ENCODE data around the gene HK2.

Gene HK2

DNA sequence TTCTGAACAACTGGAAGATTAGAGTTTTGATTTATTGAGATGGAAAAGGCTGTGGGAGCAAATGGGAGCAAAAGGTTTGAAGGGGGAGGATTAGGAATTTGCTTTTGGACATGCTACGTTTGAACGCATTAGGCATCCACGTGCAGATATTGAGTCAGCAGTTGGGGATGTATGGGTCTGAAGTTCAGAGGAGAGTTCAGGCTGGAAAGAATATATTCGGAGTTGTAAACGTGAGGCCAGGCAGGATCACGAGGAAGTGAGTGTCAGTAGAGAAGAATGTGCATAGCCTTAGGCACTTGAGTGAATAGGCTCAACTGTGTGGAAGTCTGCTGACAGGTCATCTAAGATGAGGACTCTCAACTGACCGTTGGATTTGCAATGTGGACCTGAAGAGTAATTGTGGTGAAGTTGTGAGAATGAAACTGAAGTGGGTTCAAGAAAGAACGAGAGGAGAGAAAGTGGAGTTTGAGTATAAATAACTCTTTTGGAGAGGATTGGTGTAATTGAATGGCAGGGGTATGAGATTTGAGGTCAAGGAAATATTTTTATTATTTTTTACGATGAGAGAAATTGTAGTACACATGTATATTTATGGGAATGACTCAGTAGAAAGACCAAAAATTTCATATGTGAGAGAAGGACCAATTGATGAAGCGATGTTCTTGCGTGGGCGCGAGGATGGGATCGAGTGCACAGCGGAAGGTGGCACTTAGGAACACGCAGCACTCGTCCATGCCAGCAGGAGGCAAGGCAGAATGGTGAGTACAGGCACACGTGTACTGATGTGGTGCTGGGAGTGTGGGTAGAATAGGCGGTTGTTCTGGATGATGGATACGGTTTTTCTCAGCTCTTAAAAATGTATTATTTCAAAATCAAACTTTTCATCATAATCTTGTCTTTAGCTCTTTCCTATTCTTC is 84.0 kb downstream of the HK2 start:
- no peak for DNase-seq
- in situ Hi-C loops (cut with MboI; ENCODE audit: low pct_unique_long_range_greater_than_20kb, low sequenced_read_pairs) = loop anchor here (25.0 kb wide), 2 partner anchors 319 to 694 kb away; no protein-coding TSS in a partner anchor

DNA sequence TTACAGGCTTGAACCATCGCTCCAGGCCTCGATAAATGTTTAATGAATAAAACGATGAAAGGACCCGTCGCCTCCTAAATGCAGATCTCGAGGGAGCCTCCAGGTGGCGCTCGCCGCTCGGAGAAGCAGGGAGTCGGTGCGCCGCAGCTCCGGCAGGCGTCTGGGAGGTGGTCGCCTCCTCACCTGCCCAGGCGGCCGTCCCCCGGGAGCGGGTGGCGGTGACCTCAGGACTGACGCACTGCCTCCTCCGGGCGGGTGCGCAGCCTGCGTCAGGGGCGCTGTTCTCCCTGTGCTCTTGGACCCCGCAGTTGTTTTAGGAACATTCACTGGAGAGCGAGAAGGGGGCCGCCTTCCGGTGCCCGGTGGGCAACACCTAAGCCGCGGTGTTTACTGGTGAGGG is 85.9 kb downstream of the HK2 start:
- in situ Hi-C loops (cut with MboI; ENCODE audit: low pct_unique_long_range_greater_than_20kb, low sequenced_read_pairs) = loop anchor here (25.0 kb wide), 2 partner anchors 317 to 692 kb away; no protein-coding TSS in a partner anchor
- DNase-seq = peak; percentile 74

DNA sequence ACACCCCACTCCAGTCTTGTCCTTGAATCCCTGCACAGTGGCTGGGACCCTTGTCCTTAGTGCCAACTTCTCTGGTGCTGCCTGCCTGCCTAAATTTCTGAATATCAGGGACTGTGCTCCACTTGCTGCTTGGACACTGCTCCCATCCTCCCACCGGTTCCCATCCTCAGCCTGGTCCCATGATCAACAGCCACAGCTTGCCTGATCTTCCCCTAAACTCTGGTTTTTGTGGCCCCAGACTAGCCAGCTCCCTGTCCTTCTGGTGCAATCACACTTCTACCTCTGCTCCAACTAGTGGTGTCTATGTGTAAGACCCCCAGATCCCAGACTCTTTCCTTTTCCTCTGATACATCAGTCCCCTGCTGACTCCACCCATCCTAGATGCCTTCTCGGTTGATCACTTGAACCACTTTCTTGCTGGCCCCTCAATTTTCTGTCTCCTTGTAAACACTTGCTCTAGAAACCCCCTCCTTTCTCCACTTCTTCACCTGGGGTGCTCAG is 87.4 kb downstream of the HK2 start:
- DNase-seq = peak; percentile 5
- in situ Hi-C loops (cut with MboI; ENCODE audit: low pct_unique_long_range_greater_than_20kb, low sequenced_read_pairs) = loop anchor here (25.0 kb wide), 2 partner anchors 316 to 691 kb away; no protein-coding TSS in a partner anchor

- peak; percentile 67 for DNase-seq
- in situ Hi-C loops (cut with MboI; ENCODE audit: low pct_unique_long_range_greater_than_20kb, low sequenced_read_pairs) = loop anchor here (25.0 kb wide), 2 partner anchors 315 to 690 kb away; no protein-coding TSS in a partner anchor
These were observed 88.8 kb downstream of the HK2 start for GRCh38 chr2:74922592-74923227.

DNA sequence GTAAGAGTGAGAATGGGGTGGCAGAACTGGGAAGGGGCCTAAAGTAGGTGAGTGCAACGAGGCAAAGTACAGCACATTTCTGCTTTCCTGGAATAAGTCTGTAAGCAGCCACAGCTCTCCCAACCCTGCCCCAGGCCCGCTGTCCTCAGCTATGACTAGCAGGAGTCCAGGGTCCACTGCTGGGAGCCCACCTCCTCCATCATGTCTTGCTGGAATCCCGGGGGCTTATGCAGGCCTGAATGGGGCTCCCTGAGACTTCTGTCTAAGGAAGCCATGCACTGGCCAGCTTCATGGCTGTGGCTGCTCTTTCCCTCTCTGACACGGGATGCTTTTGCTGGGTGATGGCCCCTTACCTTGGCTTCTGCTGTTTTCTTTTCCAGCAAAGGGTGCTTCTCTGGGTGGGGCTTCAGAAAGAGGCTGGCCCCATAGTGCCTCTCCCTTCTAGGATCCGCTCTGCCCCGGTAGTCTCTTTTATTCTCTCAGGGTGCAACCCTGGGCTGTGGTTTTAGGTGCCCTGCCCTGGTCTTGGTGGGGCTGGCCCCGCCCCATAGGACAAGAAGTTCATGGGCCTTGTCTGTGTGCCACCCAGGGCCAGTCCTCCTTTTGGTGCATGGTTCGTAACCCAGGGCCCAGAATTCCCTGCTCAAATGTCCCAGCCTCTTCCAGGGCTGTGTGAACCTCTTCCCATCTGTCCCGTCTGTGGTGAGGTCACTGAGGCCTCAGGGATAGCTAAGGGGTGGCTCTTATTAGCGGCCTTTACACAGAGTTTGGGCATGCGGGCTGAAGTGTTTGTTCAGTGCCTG is 90.7 kb downstream of the HK2 start:
- DNase-seq = no peak
- in situ Hi-C loops (cut with MboI; ENCODE audit: low pct_unique_long_range_greater_than_20kb, low sequenced_read_pairs) = loop anchor here (25.0 kb wide), 2 partner anchors 313 to 688 kb away; no protein-coding TSS in a partner anchor

- in situ Hi-C loops (cut with MboI; ENCODE audit: low pct_unique_long_range_greater_than_20kb, low sequenced_read_pairs) = no loop called here
- no peak for DNase-seq
These were observed 91.4 kb downstream of the HK2 start for GRCh38 chr2:74925361-74925786.

DNA sequence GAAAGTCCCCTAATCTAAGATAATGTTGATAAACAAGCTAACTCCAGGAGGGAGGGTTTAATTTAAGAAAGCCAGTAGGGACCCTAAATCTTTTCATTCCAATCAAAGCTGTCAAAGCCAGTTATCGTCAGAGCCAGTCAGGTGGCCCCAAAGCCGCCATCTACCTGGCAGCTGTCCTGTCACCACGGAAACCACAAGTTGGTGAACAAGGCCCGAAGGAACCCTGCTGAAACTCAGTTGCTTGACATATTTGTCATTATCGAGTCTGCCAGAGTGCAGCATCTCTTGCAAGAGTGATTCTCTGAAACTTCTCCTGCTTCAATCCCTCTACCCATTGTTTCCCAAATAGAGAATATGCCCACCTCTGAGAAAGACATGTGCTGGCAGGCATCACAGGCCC is 93.7 kb downstream of the HK2 start:
- in situ Hi-C loops (cut with MboI; ENCODE audit: low pct_unique_long_range_greater_than_20kb, low sequenced_read_pairs) = no loop called here
- no peak for DNase-seq

DNA sequence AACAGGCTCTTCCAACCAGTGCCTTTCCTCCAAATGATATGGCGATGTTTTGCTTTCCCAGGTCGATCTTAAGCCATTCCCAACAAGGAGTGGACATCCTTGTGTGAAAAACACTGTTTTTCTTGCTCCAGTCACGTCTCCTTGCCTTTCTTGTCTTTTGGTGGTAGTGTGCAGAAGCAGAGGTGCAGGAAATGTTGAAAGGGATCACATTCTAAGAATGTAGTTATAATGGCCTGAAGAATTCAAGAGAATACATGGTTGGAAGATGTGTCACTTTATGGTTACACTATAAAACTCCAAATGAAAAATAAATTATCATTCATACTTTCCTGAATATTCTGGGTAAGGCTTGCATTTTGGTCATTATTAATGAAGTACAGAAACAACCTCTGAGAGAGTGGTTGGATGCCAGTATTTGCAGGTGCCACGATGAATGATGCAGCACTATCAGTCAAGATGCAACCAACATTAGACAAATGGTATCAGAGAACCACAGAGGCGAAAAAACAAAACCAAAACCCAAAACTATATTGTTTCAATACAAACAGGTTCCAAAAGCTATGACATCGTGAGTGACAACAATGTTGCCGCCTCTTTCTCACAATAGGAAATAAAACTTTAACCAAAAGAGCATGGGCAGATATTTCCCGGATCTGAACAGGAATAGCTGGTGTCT is 97.0 kb downstream of the HK2 start:
- in situ Hi-C loops (cut with MboI; ENCODE audit: low pct_unique_long_range_greater_than_20kb, low sequenced_read_pairs) = no loop called here

GRCh38 chr2:74931940-74932339 is 98.0 kb downstream of the HK2 start:
- in situ Hi-C loops (cut with MboI; ENCODE audit: low pct_unique_long_range_greater_than_20kb, low sequenced_read_pairs) = no loop called here
- no peak for DNase-seq

More for the DNA sequence above, 97.0 kb downstream of the HK2 start:
- DNase-seq = no peak

DNA sequence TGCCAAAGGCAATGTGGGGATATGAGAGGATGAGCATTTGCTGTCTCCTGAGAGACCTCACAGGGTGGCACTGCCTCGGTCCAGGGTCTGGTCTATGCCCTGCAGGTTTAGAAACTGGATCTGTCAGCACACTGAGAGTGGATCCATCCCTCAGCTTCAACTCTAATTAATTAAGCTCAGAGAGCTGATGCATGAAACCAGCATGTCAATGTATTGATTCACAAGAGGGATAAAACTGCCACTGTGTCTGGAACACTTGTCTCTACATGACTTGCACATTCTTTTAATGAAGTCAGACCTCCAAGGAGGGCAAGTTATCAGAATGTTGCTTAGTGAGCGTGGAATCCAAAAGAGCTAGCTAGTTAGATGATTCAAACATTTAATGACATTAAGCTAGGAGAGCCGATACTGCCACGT is 102.1 kb downstream of the HK2 start:
- no peak for DNase-seq
- in situ Hi-C loops (cut with MboI; ENCODE audit: low pct_unique_long_range_greater_than_20kb, low sequenced_read_pairs) = no loop called here

DNA sequence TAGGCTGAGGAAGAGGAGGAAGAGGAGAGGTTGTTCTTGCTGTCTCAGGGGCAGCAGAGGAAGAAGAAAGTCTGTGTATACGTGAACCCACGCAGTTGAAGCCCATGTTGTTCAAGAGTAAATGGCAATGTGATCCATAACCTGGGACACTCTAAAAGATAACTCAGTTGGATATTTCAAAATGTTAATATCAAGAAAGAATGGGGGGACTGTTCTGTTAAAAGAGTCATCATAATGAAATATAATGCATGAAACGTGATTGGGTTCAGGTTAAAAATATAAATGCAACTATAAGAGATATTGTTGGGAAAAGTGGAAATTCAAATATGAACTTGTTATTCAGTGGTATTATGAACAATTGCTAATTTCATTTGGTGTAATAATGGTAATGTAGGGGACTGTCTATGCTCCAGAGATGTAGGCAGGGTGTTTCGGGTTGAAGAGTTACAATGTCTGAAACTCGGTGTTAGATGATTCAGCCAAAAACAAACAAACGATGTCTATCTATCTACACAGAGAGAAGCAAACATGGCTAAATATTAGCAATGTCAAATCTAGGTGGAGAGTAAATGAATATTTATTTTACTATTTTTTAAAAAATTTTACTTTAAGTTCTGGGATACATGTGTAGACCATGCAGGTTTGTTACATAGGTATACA is 103.4 kb downstream of the HK2 start:
- DNase-seq = no peak
- in situ Hi-C loops (cut with MboI; ENCODE audit: low pct_unique_long_range_greater_than_20kb, low sequenced_read_pairs) = no loop called here

DNA sequence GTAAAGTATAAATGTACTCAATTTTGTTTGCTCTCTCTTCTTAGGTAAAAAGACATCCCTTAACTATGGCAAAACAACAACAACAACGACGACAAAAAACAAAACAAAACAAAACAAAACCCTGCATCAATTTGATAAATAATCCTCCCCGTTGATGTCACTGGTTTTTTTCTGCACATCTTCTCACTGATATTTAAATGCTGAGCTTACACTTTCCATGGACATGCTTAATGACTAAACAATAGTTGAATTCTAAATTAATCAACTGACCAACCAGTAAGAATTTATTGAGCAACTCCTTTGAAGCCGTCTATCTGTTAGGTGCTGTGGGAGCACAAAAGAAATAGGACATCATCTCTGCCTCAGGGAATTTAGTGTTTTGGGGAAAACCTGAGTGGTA is 104.3 kb downstream of the HK2 start:
- no peak for DNase-seq
- in situ Hi-C loops (cut with MboI; ENCODE audit: low pct_unique_long_range_greater_than_20kb, low sequenced_read_pairs) = no loop called here

- in situ Hi-C loops (cut with MboI; ENCODE audit: low pct_unique_long_range_greater_than_20kb, low sequenced_read_pairs) = no loop called here
- DNase-seq = no peak
These were observed 106.2 kb downstream of the HK2 start for GRCh38 chr2:74939919-74940812.

GRCh38 chr2:74941284-74941683 is 107.4 kb downstream of the HK2 start:
- in situ Hi-C loops (cut with MboI; ENCODE audit: low pct_unique_long_range_greater_than_20kb, low sequenced_read_pairs) = no loop called here
- no peak for DNase-seq

- in situ Hi-C loops (cut with MboI; ENCODE audit: low pct_unique_long_range_greater_than_20kb, low sequenced_read_pairs) = no loop called here
- no peak for DNase-seq
These were observed 108.3 kb downstream of the HK2 start for GRCh38 chr2:74942263-74942662.

Measured in KBM-7 (cell line).